ENCODE measurements around the gene NPAS3. TPM values are rescaled to one million over a fixed set of nuclear protein-coding genes. Genes with fewer than 3 reads are reported as not detected.

NPAS3 gene
- total and polyA plus RNA-seq, 2 donors (not counting 1 experiment from before 2014, with no cell fraction given) = 0.10 to 0.50 TPM

GRCh38 chr14:33359288-33359881, 420.7 kb downstream of the NPAS3 start:
- Histone ChIP-seq H3K4me1 (ENCODE audit: control insufficient read depth, extremely low read depth, insufficient read depth, low read length) (no peaks in the 10 kb centered on the region), H3K27me3 (ENCODE audit: control insufficient read depth, insufficient read depth, low read length) (no peaks in the 10 kb centered on the region), H3K79me2 (ENCODE audit: control insufficient read depth, insufficient read depth, low read length) (no peaks in the 10 kb centered on the region), H4K20me1 (ENCODE audit: control insufficient read depth, extremely low read depth, insufficient read depth, low read length) (no peaks in the 10 kb centered on the region), H2AFZ (ENCODE audit: low read length) (no peak overlapping the region), H3K27ac (ENCODE audit: insufficient read depth, low read length) (no peak overlapping the region), H3K4me2 (ENCODE audit: extremely low read depth, insufficient read depth, low read length) (no peak overlapping the region), H3K9ac (ENCODE audit: insufficient read depth, low read length) (no peak overlapping the region), H3K9me3 (ENCODE audit: control insufficient read depth, insufficient read depth, low read depth, low read length) (no peaks in the 10 kb centered on the region), H3K36me3 (ENCODE audit: control insufficient read depth, insufficient read depth, low read length) (no peaks in the 10 kb centered on the region), H3K4me3 (replicated peaks in 1 of 4; ENCODE audit: control extremely low read depth in 1 of 4, insufficient read depth in 1 of 4, low read depth in 3 of 4, low read length in 4 of 4) (no peak overlapping the region)
- peak in 1 of 2 donors; percentile 8 for DNase-seq (ENCODE audit: low read depth in 2 of 2)
- TF ChIP-seq CTCF (conservative IDR thresholded peaks at IDR 0.05 in 1 of 2, IDR thresholded peaks at IDR 0.05 in 1 of 2; ENCODE audit: low read depth in 1 of 2, low read length in 2 of 2) (no peak), EZH2 (IDR thresholded peaks at IDR 0.05; ENCODE audit: low read length, missing control alignments) (no peak)

GRCh38 chr14:33362934-33363333, 424.3 kb downstream of the NPAS3 start:
- no peaks in the 10 kb centered on the region for H3K79me2 ChIP-seq (ENCODE audit: control insufficient read depth, insufficient read depth, low read length)
- no peaks in the 10 kb centered on the region for H3K9me3 ChIP-seq (ENCODE audit: control insufficient read depth, insufficient read depth, low read depth, low read length)
- no peaks in the 10 kb centered on the region for H3K4me1 ChIP-seq (ENCODE audit: control insufficient read depth, extremely low read depth, insufficient read depth, low read length)
- H3K4me2 ChIP-seq (ENCODE audit: extremely low read depth, insufficient read depth, low read length) = no peak overlapping the region
- TF ChIP-seq EZH2 (IDR thresholded peaks at IDR 0.05; ENCODE audit: low read length, missing control alignments) = no peak
- TF ChIP-seq CTCF (conservative IDR thresholded peaks at IDR 0.05 in 1 of 2, IDR thresholded peaks at IDR 0.05 in 1 of 2; ENCODE audit: low read depth in 1 of 2, low read length in 2 of 2) = no peak
- H3K27ac ChIP-seq (ENCODE audit: insufficient read depth, low read length) = no peak overlapping the region
- H3K4me3 ChIP-seq (replicated peaks in 1 of 4; ENCODE audit: control extremely low read depth in 1 of 4, insufficient read depth in 1 of 4, low read depth in 3 of 4, low read length in 4 of 4) = no peak overlapping the region
- H3K27me3 ChIP-seq (ENCODE audit: control insufficient read depth, insufficient read depth, low read length) = no peaks in the 10 kb centered on the region
- DNase-seq (ENCODE audit: low read depth in 2 of 2) = no peak
- no peaks in the 10 kb centered on the region for H3K36me3 ChIP-seq (ENCODE audit: control insufficient read depth, insufficient read depth, low read length)
- H3K9ac ChIP-seq (ENCODE audit: insufficient read depth, low read length) = no peak overlapping the region
- no peak overlapping the region for H2AFZ ChIP-seq (ENCODE audit: low read length)
- no peaks in the 10 kb centered on the region for H4K20me1 ChIP-seq (ENCODE audit: control insufficient read depth, extremely low read depth, insufficient read depth, low read length)

- Histone ChIP-seq H3K9ac (ENCODE audit: insufficient read depth, low read length) (no peak overlapping the region), H3K9me3 (ENCODE audit: control insufficient read depth, insufficient read depth, low read depth, low read length) (no peaks in the 10 kb centered on the region), H4K20me1 (ENCODE audit: control insufficient read depth, extremely low read depth, insufficient read depth, low read length) (no peaks in the 10 kb centered on the region), H3K4me3 (replicated peaks in 1 of 4; ENCODE audit: control extremely low read depth in 1 of 4, insufficient read depth in 1 of 4, low read depth in 3 of 4, low read length in 4 of 4) (no peak overlapping the region), H2AFZ (ENCODE audit: low read length) (no peak overlapping the region), H3K36me3 (ENCODE audit: control insufficient read depth, insufficient read depth, low read length) (no peaks in the 10 kb centered on the region), H3K27me3 (ENCODE audit: control insufficient read depth, insufficient read depth, low read length) (no peaks in the 10 kb centered on the region), H3K4me2 (ENCODE audit: extremely low read depth, insufficient read depth, low read length) (no peak overlapping the region), H3K27ac (ENCODE audit: insufficient read depth, low read length) (no peak overlapping the region), H3K4me1 (ENCODE audit: control insufficient read depth, extremely low read depth, insufficient read depth, low read length) (no peaks in the 10 kb centered on the region), H3K79me2 (ENCODE audit: control insufficient read depth, insufficient read depth, low read length) (no peaks in the 10 kb centered on the region)
- DNase-seq (ENCODE audit: low read depth in 2 of 2) = peak; percentile 6 to 87
- no peak for TF ChIP-seq EZH2 (IDR thresholded peaks at IDR 0.05; ENCODE audit: low read length, missing control alignments)
- no peak for TF ChIP-seq CTCF (conservative IDR thresholded peaks at IDR 0.05 in 1 of 2, IDR thresholded peaks at IDR 0.05 in 1 of 2; ENCODE audit: low read depth in 1 of 2, low read length in 2 of 2)
Observed at GRCh38 chr14:33363682-33364081, 425.0 kb downstream of the NPAS3 start.
